Germinal center (tissue), 1 donor: ENCODE results near the gene SLC38A8.
A peak's percentile ranks its signal among the peaks of the same experiment; 100 is the strongest.

Source experiments
- DNase-seq: peaks from one replicate; pipeline ENCODE4 v3.0.0; 2012; ENCODE audit warnings: mixed read lengths, low spot score

SLC38A8 gene

GRCh38 chr16:84031556-84031955 lies 11.0 kb downstream of the SLC38A8 start:
- no peak for DNase-seq

GRCh38 chr16:84029297-84030047 lies 13.1 kb downstream of the SLC38A8 start:
- no peak for DNase-seq

- no peak for DNase-seq
Measured at GRCh38 chr16:84027625-84028024, 15.0 kb downstream of the SLC38A8 start.

GRCh38 chr16:84026606-84027005 lies 16.0 kb downstream of the SLC38A8 start:
- no peak for DNase-seq

GRCh38 chr16:84024854-84025253 lies 17.7 kb downstream of the SLC38A8 start:
- no peak for DNase-seq

GRCh38 chr16:84022644-84023043 lies 20.0 kb downstream of the SLC38A8 start:
- no peak for DNase-seq

GRCh38 chr16:84021488-84021887 lies 21.1 kb downstream of the SLC38A8 start:
- DNase-seq, result no peak

- DNase-seq, result no peak
Measured at GRCh38 chr16:84020353-84020752, 22.2 kb downstream of the SLC38A8 start.

- DNase-seq, result no peak
Measured at GRCh38 chr16:84018710-84019109, 23.9 kb downstream of the SLC38A8 start.

- no peak for DNase-seq
Measured at GRCh38 chr16:84016477-84016876, 26.1 kb downstream of the SLC38A8 start.

GRCh38 chr16:84015399-84015798 lies 27.2 kb downstream of the SLC38A8 start:
- no peak for DNase-seq

- no peak for DNase-seq
Measured at GRCh38 chr16:84014570-84015327, 27.8 kb downstream of the SLC38A8 start.

- DNase-seq, result peak; percentile 83
Measured at GRCh38 chr16:84013787-84014569, 28.6 kb downstream of the SLC38A8 start.

- no peak for DNase-seq
Measured at GRCh38 chr16:84009282-84009681, 33.3 kb downstream of the SLC38A8 start.

GRCh38 chr16:84007965-84008364 lies 34.6 kb downstream of the SLC38A8 start:
- DNase-seq, result no peak

GRCh38 chr16:84007520-84007919 lies 35.1 kb downstream of the SLC38A8 start:
- DNase-seq, result no peak

GRCh38 chr16:84005391-84005790 lies 37.2 kb downstream of the SLC38A8 start:
- DNase-seq, result no peak

- no peak for DNase-seq
Measured at GRCh38 chr16:84004442-84004841, 38.2 kb downstream of the SLC38A8 start.

GRCh38 chr16:84003038-84003437 lies 39.6 kb downstream of the SLC38A8 start:
- DNase-seq, result no peak

GRCh38 chr16:84001726-84002125 lies 40.9 kb downstream of the SLC38A8 start:
- DNase-seq, result no peak

GRCh38 chr16:84000989-84001642 lies 41.5 kb downstream of the SLC38A8 start:
- DNase-seq, result no peak

- no peak for DNase-seq
Measured at GRCh38 chr16:83998091-83998490, 44.5 kb downstream of the SLC38A8 start.
